Activated CD4-positive, alpha-beta T cell treated with anti-CD3 and anti-CD28 coated beads, Interleukin-2, amount 10 ng/mL, durations not matched to agents 7 days and 5 days (primary cell): Measurements from ENCODE around the gene PARD6G. TPM values are rescaled to one million over a fixed set of nuclear protein-coding genes. Genes with fewer than 3 reads are reported as not detected.

ENCODE experiments used
- CTCF ChIA-PET: fragments of 350-600 bp; sonication (Branson Sonifier 250); formaldehyde crosslinking; loops from one replicate; lab custom pipeline; 2021; ENCODE audit warnings: antibody characterized with exemption; lab: Charles Lee
- POLR2A ChIA-PET: fragments of 350-600 bp; sonication (Branson Sonifier 250); formaldehyde crosslinking; loops from one replicate; lab custom pipeline; 2021; ENCODE audit warnings: antibody characterized with exemption; lab: Charles Lee
- DNase-seq: peaks from one replicate; pipeline ENCODE4 v3.0.0-alpha.2; 2020
- H3K27ac Mint-ChIP-seq: one replicate; pipeline ENCODE4 v1.8.0; 2021; ENCODE audit warnings: mild to moderate bottlenecking, moderate library complexity, mixed read lengths
- H3K27me3 Mint-ChIP-seq: one replicate; pipeline ENCODE4 v1.8.0; 2021; ENCODE audit warnings: mixed read lengths
- H3K36me3 Mint-ChIP-seq: one replicate; pipeline ENCODE4 v1.8.0; 2021; ENCODE audit warnings: low read depth, mixed read lengths
- H3K4me1 Mint-ChIP-seq: one replicate; pipeline ENCODE4 v1.8.0; 2021; ENCODE audit warnings: mixed read lengths
- H3K4me3 Mint-ChIP-seq: one replicate; pipeline ENCODE4 v1.8.0; 2021; ENCODE audit warnings: mild to moderate bottlenecking, moderate library complexity, mixed read lengths
- H3K9me3 Mint-ChIP-seq: one replicate; pipeline ENCODE4 v1.8.0; 2021; ENCODE audit warnings: mixed read lengths
- total RNA-seq, 2 experiments: library from RNA; stranded (reverse); gene quantifications; one replicate each; pipeline ENCODE4 v1.2.3, GENCODE V29; 2021

Gene PARD6G
- total RNA-seq, 2 experiments from 2014 or later, result 0.15 to 0.22 TPM

GRCh38 chr18:80200171-80200931 is 47.0 kb downstream of the PARD6G start:
- Mint-ChIP-seq H3K27me3 (peaks cover 34% of the 10 kb centered on the region), H3K4me1 (peaks cover 3% of the 10 kb centered on the region), H3K36me3 (no peaks in the 10 kb centered on the region), H3K4me3 (no peak overlapping the region), H3K27ac (no peak overlapping the region), H3K9me3 (no peaks in the 10 kb centered on the region)
- ChIA-PET POLR2A (no interaction called here), CTCF (interaction anchor here (1.0 kb wide), 1 partner anchor 9 kb away, joined by 3 read pairs; no protein-coding TSS in a partner anchor)
- no peak for DNase-seq

DNA sequence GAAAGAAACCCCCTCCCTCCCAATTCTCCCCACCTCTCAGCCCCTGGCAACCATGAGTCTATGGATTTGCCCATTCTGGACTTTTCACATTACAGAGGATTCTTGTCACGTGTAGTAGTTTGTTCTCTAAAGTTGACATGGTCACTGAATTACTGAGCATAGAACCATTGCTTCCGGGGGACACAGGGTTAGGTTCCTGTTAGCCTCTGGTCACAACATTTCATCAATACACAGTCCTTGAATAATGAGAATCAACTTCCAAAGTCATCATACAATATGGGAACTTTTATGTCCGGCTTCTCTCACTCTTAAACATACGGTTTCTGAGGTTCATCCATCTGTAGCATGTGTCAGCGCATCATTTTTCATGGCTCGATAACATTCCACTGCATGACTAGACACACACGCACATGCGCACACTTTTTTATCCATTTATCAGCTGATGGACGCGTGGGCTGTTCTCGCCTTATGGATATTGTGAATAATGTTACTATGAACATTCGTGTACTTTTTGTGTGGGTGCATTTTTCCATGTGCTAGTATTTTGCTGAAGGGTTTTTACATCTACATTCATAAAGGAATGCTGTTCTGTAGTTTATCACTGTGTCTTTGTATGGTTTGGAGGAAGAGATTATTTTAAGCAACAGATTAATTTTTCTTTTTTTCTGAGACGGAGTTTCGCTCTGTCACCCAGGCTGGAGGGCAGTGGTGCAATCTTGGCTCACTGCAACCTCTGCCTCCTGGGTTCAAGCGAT is 48.1 kb downstream of the PARD6G start:
- no peak overlapping the region for H3K4me3 Mint-ChIP-seq
- H3K27me3 Mint-ChIP-seq, result peaks cover 33% of the 10 kb centered on the region
- CTCF ChIA-PET, result no interaction called here

GRCh38 chr18:80198391-80198790 is 48.9 kb downstream of the PARD6G start:
- Mint-ChIP-seq H3K4me3 (no peak overlapping the region), H3K9me3 (no peaks in the 10 kb centered on the region), H3K4me1 (peaks cover 3% of the 10 kb centered on the region), H3K27me3 (peaks cover 31% of the 10 kb centered on the region), H3K27ac (no peak overlapping the region), H3K36me3 (no peaks in the 10 kb centered on the region)
- no peak for DNase-seq
- POLR2A ChIA-PET, result no interaction called here
- CTCF ChIA-PET, result no interaction called here

More for the DNA sequence above, 48.1 kb downstream of the PARD6G start:
- DNase-seq, result no peak
- Mint-ChIP-seq H3K36me3 (no peaks in the 10 kb centered on the region), H3K4me1 (peaks cover 3% of the 10 kb centered on the region), H3K27ac (no peak overlapping the region), H3K9me3 (no peaks in the 10 kb centered on the region)
- POLR2A ChIA-PET, result no interaction called here

- H3K36me3 Mint-ChIP-seq, result no peaks in the 10 kb centered on the region
- no peaks in the 10 kb centered on the region for H3K9me3 Mint-ChIP-seq
- CTCF ChIA-PET, result no interaction called here
- no peak overlapping the region for H3K4me3 Mint-ChIP-seq
- H3K4me1 Mint-ChIP-seq, result no peaks in the 10 kb centered on the region
- POLR2A ChIA-PET, result no interaction called here
- peaks cover 25% of the 10 kb centered on the region for H3K27me3 Mint-ChIP-seq
- no peak for DNase-seq
- H3K27ac Mint-ChIP-seq, result no peak overlapping the region
Measured at GRCh38 chr18:80197528-80197927, 49.8 kb downstream of the PARD6G start.

DNA sequence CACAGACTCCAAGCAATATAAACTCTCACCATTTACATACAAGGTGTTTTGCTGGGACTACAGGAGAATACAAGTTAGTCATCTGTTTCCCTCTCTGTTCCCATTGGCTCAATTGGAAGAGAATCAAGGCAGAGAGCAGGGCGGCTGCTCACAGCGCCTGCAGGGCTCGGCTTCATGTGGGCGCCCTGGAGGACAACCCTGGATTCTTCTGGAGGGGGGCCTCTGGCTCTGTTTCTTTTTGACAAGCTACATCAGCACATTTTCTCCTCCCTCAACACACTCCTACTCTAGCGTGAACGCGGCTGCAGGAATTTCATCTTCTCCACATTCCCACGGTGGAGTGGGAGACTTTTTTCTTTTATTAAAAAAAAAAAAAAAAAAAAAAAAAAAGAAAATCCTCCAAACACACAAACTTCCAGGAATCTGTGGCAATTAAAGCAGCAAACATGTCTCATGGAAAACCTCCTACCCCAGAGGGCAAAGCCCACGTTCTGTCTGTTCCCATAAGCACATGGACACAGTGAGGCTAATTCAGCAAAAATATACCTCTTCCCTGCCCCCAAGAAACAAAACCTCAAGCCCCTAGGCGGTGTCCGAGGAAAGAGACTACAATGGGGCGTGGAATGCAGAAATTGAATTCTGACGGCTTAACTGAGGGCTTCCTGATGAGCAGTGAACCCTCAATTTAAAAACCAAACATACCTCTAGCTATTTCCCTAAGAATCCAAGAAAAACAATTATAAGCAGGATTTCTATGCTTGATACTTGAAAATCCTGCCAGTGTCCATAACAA is 50.6 kb downstream of the PARD6G start:
- ChIA-PET CTCF (interaction anchor here (0.5 kb wide), 1 partner anchor 42 kb away, joined by 3 read pairs; no protein-coding TSS in a partner anchor), POLR2A (no interaction called here)
- Mint-ChIP-seq H3K36me3 (no peaks in the 10 kb centered on the region), H3K27ac (no peak overlapping the region), H3K9me3 (no peaks in the 10 kb centered on the region), H3K4me3 (no peak overlapping the region), H3K4me1 (no peaks in the 10 kb centered on the region), H3K27me3 (peaks cover 27% of the 10 kb centered on the region)
- DNase-seq, result no peak

GRCh38 chr18:80194874-80195570 is 52.3 kb downstream of the PARD6G start:
- DNase-seq, result no peak
- ChIA-PET CTCF (interaction anchor here (1.8 kb wide), 1 partner anchor 13 kb away, joined by 4 read pairs; no protein-coding TSS in a partner anchor), POLR2A (no interaction called here)
- Mint-ChIP-seq H3K27me3 (peaks cover 29% of the 10 kb centered on the region), H3K4me1 (no peaks in the 10 kb centered on the region), H3K9me3 (no peaks in the 10 kb centered on the region), H3K36me3 (no peaks in the 10 kb centered on the region), H3K27ac (no peak overlapping the region), H3K4me3 (no peak overlapping the region)

GRCh38 chr18:80193701-80194100 is 53.6 kb downstream of the PARD6G start:
- ChIA-PET POLR2A (no interaction called here), CTCF (interaction anchor here (1.8 kb wide), 1 partner anchor 12 kb away, joined by 4 read pairs; no protein-coding TSS in a partner anchor)
- Mint-ChIP-seq H3K4me3 (no peak overlapping the region), H3K9me3 (no peaks in the 10 kb centered on the region), H3K27ac (no peak overlapping the region), H3K27me3 (peaks cover 28% of the 10 kb centered on the region), H3K4me1 (no peaks in the 10 kb centered on the region), H3K36me3 (no peaks in the 10 kb centered on the region)
- no peak for DNase-seq

GRCh38 chr18:80192653-80193385 is 54.5 kb downstream of the PARD6G start:
- H3K4me3 Mint-ChIP-seq, result no peak overlapping the region
- no peak for DNase-seq
- POLR2A ChIA-PET, result no interaction called here

GRCh38 chr18:80191907-80192652 is 55.2 kb downstream of the PARD6G start:
- H3K9me3 Mint-ChIP-seq, result no peaks in the 10 kb centered on the region
- no peak overlapping the region for H3K27ac Mint-ChIP-seq
- DNase-seq, result no peak
- H3K27me3 Mint-ChIP-seq, result peaks cover 19% of the 10 kb centered on the region
- ChIA-PET POLR2A (no interaction called here), CTCF (interaction anchor here (1.1 kb wide), 1 partner anchor 13 kb away, joined by 3 read pairs; no protein-coding TSS in a partner anchor)
- H3K4me1 Mint-ChIP-seq, result no peaks in the 10 kb centered on the region
- H3K4me3 Mint-ChIP-seq, result no peak overlapping the region
- no peaks in the 10 kb centered on the region for H3K36me3 Mint-ChIP-seq

More at GRCh38 chr18:80192653-80193385, 54.5 kb downstream of the PARD6G start:
- H3K4me1 Mint-ChIP-seq, result no peaks in the 10 kb centered on the region
- no peak overlapping the region for H3K27ac Mint-ChIP-seq
- CTCF ChIA-PET, result no interaction called here
- H3K9me3 Mint-ChIP-seq, result no peaks in the 10 kb centered on the region
- no peaks in the 10 kb centered on the region for H3K36me3 Mint-ChIP-seq
- peaks cover 25% of the 10 kb centered on the region for H3K27me3 Mint-ChIP-seq

- POLR2A ChIA-PET, result no interaction called here
- Mint-ChIP-seq H3K36me3 (no peaks in the 10 kb centered on the region), H3K27ac (no peak overlapping the region), H3K4me1 (no peaks in the 10 kb centered on the region), H3K27me3 (peaks cover 15% of the 10 kb centered on the region), H3K9me3 (no peaks in the 10 kb centered on the region), H3K4me3 (no peak overlapping the region)
- no peak for DNase-seq
- CTCF ChIA-PET, result interaction anchor here (1.1 to 1.2 kb wide), 2 partner anchors 9 to 12 kb away, joined by 3 read pairs; no protein-coding TSS in a partner anchor
Measured at GRCh38 chr18:80191264-80191663, 56.0 kb downstream of the PARD6G start.

DNA sequence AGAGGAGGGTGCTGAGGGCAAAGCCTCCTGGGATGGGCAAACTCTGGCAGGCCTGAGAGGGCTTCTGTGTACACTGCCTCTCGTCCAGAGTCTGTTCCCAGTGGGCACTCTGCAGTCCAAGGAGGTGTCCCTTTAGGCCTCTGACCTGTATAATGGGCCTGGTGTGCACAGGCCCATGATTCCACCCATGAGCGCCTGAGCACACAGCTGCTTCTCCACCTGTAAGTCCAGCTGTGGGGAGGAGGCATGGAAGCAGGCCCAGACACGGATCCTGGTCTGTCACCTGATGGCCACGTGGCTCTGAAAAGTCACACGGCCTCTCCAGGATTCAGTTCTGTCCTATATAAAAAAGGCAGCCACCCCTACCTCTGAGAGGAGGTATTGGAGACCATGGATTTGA is 57.0 kb downstream of the PARD6G start:
- Mint-ChIP-seq H3K4me1 (no peaks in the 10 kb centered on the region), H3K9me3 (no peaks in the 10 kb centered on the region), H3K27me3 (peaks cover 13% of the 10 kb centered on the region), H3K4me3 (no peak overlapping the region), H3K36me3 (no peaks in the 10 kb centered on the region), H3K27ac (no peak overlapping the region)
- no peak for DNase-seq
- CTCF ChIA-PET, result interaction anchor here (1.2 kb wide), 2 partner anchors 10 to 13 kb away, joined by 3 to 5 read pairs; no protein-coding TSS in a partner anchor
- POLR2A ChIA-PET, result no interaction called here
